Gastroesophageal sphincter (tissue), 4 donors: ENCODE measurements around the gene KLHL20. TPM values are rescaled to one million over a fixed set of nuclear protein-coding genes. Genes with fewer than 3 reads are reported as not detected.
"Not testable (repeated sequence)": the region's sequence is repeated elsewhere in the genome, so short reads cannot be mapped to it uniquely, and the experiment has no call there.

Experiments
- ATAC-seq: fragments of 150-250 bp; one replicate; pipeline ENCODE4 v1.9.1; 2016; ENCODE audit warnings: mild to moderate bottlenecking, moderate library complexity
- H3K27ac ChIP-seq, 4 donors: fragments of 200-600 bp; sonication (generic) in 3 of 4; 1 replicate in 3 of 4; 2 replicates in 1 of 4; pipeline ENCODE4 v1.5.1; 2016 to 2019
- H3K27me3 ChIP-seq: fragments of 200-600 bp; sonication (generic); one replicate; pipeline ENCODE4 v1.5.1; 2019
- H3K36me3 ChIP-seq, 2 donors: fragments of 200-600 bp; sonication (generic); one replicate each; pipeline ENCODE4 v1.5.1; 2019; ENCODE audit warnings: control low read depth in 1 of 2
- H3K4me1 ChIP-seq, 3 donors: fragments of 200-600 bp; sonication (generic); 1 replicate in 2 of 3; 2 replicates in 1 of 3; pipeline ENCODE4 v1.5.1; 2016 to 2019; ENCODE audit warnings: control low read depth in 2 of 3
- H3K4me3 ChIP-seq, 2 donors: fragments of 200-600 bp; sonication (generic); one replicate each; pipeline ENCODE4 v1.5.1; 2019; ENCODE audit warnings: mild to moderate bottlenecking in 1 of 2, moderate library complexity in 1 of 2
- H3K9me3 ChIP-seq, 3 donors: fragments of 200-600 bp; sonication (generic); one replicate each; pipeline ENCODE4 v1.5.1; 2017 to 2019; ENCODE audit warnings: control low read depth in 2 of 3
- CTCF ChIP-seq, 4 experiments: fragments of 200-600 bp in 2 of 4; fragments of 450-650 bp in 2 of 4; sonication (generic) in 1 of 4; IDR thresholded peaks; one replicate each; pipeline ENCODE4 v1.5.1; 2017 to 2019; ENCODE audit warnings: antibody characterized with exemption in 4 of 4, mild to moderate bottlenecking in 2 of 4, moderate library complexity in 2 of 4
- EP300 ChIP-seq: sonication (generic); formaldehyde crosslinking; IDR thresholded peaks from one replicate; pipeline ENCODE4 v1.6.1; 2017; ENCODE audit warnings: antibody characterized with exemption, mild to moderate bottlenecking
- POLR2A ChIP-seq, 2 donors: fragments of 450-650 bp; IDR thresholded peaks; one replicate each; pipeline ENCODE4 v1.6.1; 2017; ENCODE audit warnings: antibody characterized with exemption in 2 of 2, mild to moderate bottlenecking in 2 of 2, moderate library complexity in 1 of 2
- POLR2AphosphoS5 ChIP-seq: sonication (generic); formaldehyde crosslinking; IDR thresholded peaks from one replicate; pipeline ENCODE4 v1.6.1; 2017; ENCODE audit warnings: antibody characterized with exemption
- WGBS, 2 donors: methylation state at CpG; one replicate each; pipeline ENCODE4 v1.1.5; 2018; ENCODE audit warnings: low coverage in 1 of 2; 5-methylcytosine and 5-hydroxymethylcytosine counted together
- total RNA-seq, 4 donors: library from RNA; depleted of rRNA; stranded (reverse); fragments of >200 nt; gene quantifications; one replicate each; pipeline ENCODE4 v1.1.0, GENCODE V29; 2016

Gene KLHL20
- total RNA-seq, 4 donors from 2014 or later, result 22.0 to 49.7 (median 36.6) TPM

GRCh38 chr1:173758110-173758509 is 43.3 kb downstream of the KLHL20 start:
- no peaks in the 10 kb centered on the region for H3K4me1 ChIP-seq
- 94 to 100% methylated on average over 3 to 4 of the region's 7 CpGs for WGBS, 2 donors
- peaks cover 15 to 68% of the 10 kb centered on the region in 2 donors for H3K36me3 ChIP-seq
- no peaks in the 10 kb centered on the region for H3K9me3 ChIP-seq
- TF ChIP-seq POLR2AphosphoS5 (no peak), CTCF (IDR thresholded peaks at IDR 0.05) (no peak)
- no peak overlapping the region for H3K27ac ChIP-seq
- H3K4me3 ChIP-seq, result no peak overlapping the region
- H3K27me3 ChIP-seq, result no peaks in the 10 kb centered on the region
- ATAC-seq, result no peak

- H3K9me3 ChIP-seq, result no peaks in the 10 kb centered on the region
- H3K4me3 ChIP-seq, result no peak overlapping the region
- WGBS, 2 donors, result no CpG with 5 or more reads among the region's 5 CpGs
- H3K4me1 ChIP-seq, result no peaks in the 10 kb centered on the region
- ATAC-seq, result no peak
- H3K27ac ChIP-seq, result no peak overlapping the region
- TF ChIP-seq EP300, result no peak
- TF ChIP-seq CTCF (IDR thresholded peaks at IDR 0.05), result no peak
- TF ChIP-seq POLR2A (IDR thresholded peaks at IDR 0.05), result no peak
- TF ChIP-seq POLR2AphosphoS5, result no peak
- peaks cover 15 to 59% of the 10 kb centered on the region in 2 donors for H3K36me3 ChIP-seq
- no peaks in the 10 kb centered on the region for H3K27me3 ChIP-seq
These were observed 44.2 kb downstream of the KLHL20 start for GRCh38 chr1:173758980-173759379.

GRCh38 chr1:173764331-173764730 is 49.5 kb downstream of the KLHL20 start:
- 98 to 99% methylated on average over 5 to 6 of the region's 6 CpGs for WGBS, 2 donors
- not testable (repeated sequence) for H3K4me1 ChIP-seq, H3K4me3 ChIP-seq, H3K27ac ChIP-seq, H3K9me3 ChIP-seq, ATAC-seq, H3K27me3 ChIP-seq
- peaks cover 0 to 53% of the 10 kb centered on the region in 2 donors for H3K36me3 ChIP-seq

- 71 to 86% methylated on average over 2 of the region's 2 CpGs for WGBS, 2 donors
- no peak for TF ChIP-seq CTCF (IDR thresholded peaks at IDR 0.05)
- no peak for TF ChIP-seq POLR2A (IDR thresholded peaks at IDR 0.05)
- no peak for TF ChIP-seq EP300
- no peak for TF ChIP-seq POLR2AphosphoS5
- no peak for ATAC-seq
- Histone ChIP-seq H3K4me3 (no peak overlapping the region), H3K9me3 (no peaks in the 10 kb centered on the region), H3K27me3 (no peaks in the 10 kb centered on the region), H3K27ac (no peak overlapping the region), H3K4me1 (no peaks in the 10 kb centered on the region), H3K36me3 (peaks cover 0 to 58% of the 10 kb centered on the region in 2 donors)
These were observed 53.4 kb downstream of the KLHL20 start for GRCh38 chr1:173768206-173768605.

- H3K9me3 ChIP-seq, result no peaks in the 10 kb centered on the region
- H3K4me1 ChIP-seq, result no peaks in the 10 kb centered on the region
- H3K27ac ChIP-seq, result no peak overlapping the region
- WGBS, 2 donors, result 84 to 93% methylated on average over 3 of the region's 3 CpGs
- no peak for ATAC-seq
- H3K36me3 ChIP-seq, result peaks cover 0 to 58% of the 10 kb centered on the region in 2 donors
- no peaks in the 10 kb centered on the region for H3K27me3 ChIP-seq
- TF ChIP-seq POLR2A (IDR thresholded peaks at IDR 0.05) (no peak), POLR2AphosphoS5 (no peak)
- no peak overlapping the region for H3K4me3 ChIP-seq
These were observed 54.0 kb downstream of the KLHL20 start for GRCh38 chr1:173768827-173769226.

- peaks cover 0 to 57% of the 10 kb centered on the region in 2 donors for H3K36me3 ChIP-seq
- H3K4me3 ChIP-seq, H3K27ac ChIP-seq, H3K9me3 ChIP-seq, ATAC-seq, H3K27me3 ChIP-seq, H3K4me1 ChIP-seq: not testable (repeated sequence)
- WGBS, 2 donors, result 80 to 91% methylated on average over 2 to 9 of the region's 9 CpGs
These were observed 55.5 kb downstream of the KLHL20 start for GRCh38 chr1:173770330-173770729.
